Dedifferentiated amniotic fluid mesenchymal stem cell (primary cell): ENCODE measurements around the gene COL9A2.
A peak's percentile ranks its signal among the peaks of the same experiment; 100 is the strongest.

Source experiments
- DNase-seq: peaks from one replicate; pipeline ENCODE4 v3.0.0-alpha.2; 2016; ENCODE audit errors: extremely low spot score

Gene COL9A2

GRCh38 chr1:40303051-40303771 is 13.9 kb downstream of the COL9A2 start:
- DNase-seq, result no peak

- DNase-seq, result no peak
Observed at GRCh38 chr1:40302475-40302874, 14.6 kb downstream of the COL9A2 start.

- no peak for DNase-seq
Observed at GRCh38 chr1:40301541-40302299, 15.4 kb downstream of the COL9A2 start.

- no peak for DNase-seq
Observed at GRCh38 chr1:40301066-40301465, 16.0 kb downstream of the COL9A2 start.

GRCh38 chr1:40300651-40301050 is 16.4 kb downstream of the COL9A2 start:
- no peak for DNase-seq

GRCh38 chr1:40300249-40300567 is 16.9 kb downstream of the COL9A2 start:
- DNase-seq, result no peak

- no peak for DNase-seq
Observed at GRCh38 chr1:40299366-40300248, 17.5 kb downstream of the COL9A2 start.

GRCh38 chr1:40291293-40291692 is 25.8 kb downstream of the COL9A2 start:
- no peak for DNase-seq

GRCh38 chr1:40281853-40282252 is 35.2 kb downstream of the COL9A2 start:
- DNase-seq, result no peak

- no peak for DNase-seq
Observed at GRCh38 chr1:40276122-40276521, 41.0 kb downstream of the COL9A2 start.

- no peak for DNase-seq
Observed at GRCh38 chr1:40274331-40274730, 42.8 kb downstream of the COL9A2 start.

GRCh38 chr1:40273547-40274166 is 43.4 kb downstream of the COL9A2 start:
- DNase-seq, result no peak

GRCh38 chr1:40272653-40273213 is 44.4 kb downstream of the COL9A2 start:
- DNase-seq, result no peak

- no peak for DNase-seq
Observed at GRCh38 chr1:40270152-40270834, 46.8 kb downstream of the COL9A2 start.

GRCh38 chr1:40268211-40268610 is 48.9 kb downstream of the COL9A2 start:
- DNase-seq, result no peak

GRCh38 chr1:40267767-40268187 is 49.3 kb downstream of the COL9A2 start:
- DNase-seq, result peak; percentile 98

- no peak for DNase-seq
Observed at GRCh38 chr1:40266786-40267535, 50.1 kb downstream of the COL9A2 start.

- DNase-seq, result no peak
Observed at GRCh38 chr1:40265919-40266318, 51.2 kb downstream of the COL9A2 start.

- no peak for DNase-seq
Observed at GRCh38 chr1:40265298-40265697, 51.8 kb downstream of the COL9A2 start.

GRCh38 chr1:40264354-40264781 is 52.7 kb downstream of the COL9A2 start:
- DNase-seq, result no peak
